Endothelial cell of umbilical vein (primary cell): ENCODE measurements around the gene LRRC59.

Source experiments
- CTCF ChIP-seq, 2 donors: IDR thresholded peaks; 1 replicate in 1 of 2; 2 replicates in 1 of 2; pipeline ENCODE4 v1.5.1; 2011; ENCODE audit warnings: low read length in 2 of 2, mild to moderate bottlenecking in 2 of 2, moderate library complexity in 2 of 2, control low read depth in 1 of 2, inconsistent platforms in 1 of 2, low read depth in 1 of 2; ENCODE audit not compliant: insufficient read depth in 1 of 2; ENCODE audit errors: extremely low read depth in 1 of 2
- POLR2A ChIP-seq: IDR thresholded peaks from 2 replicates; pipeline ENCODE4 v1.6.1; 2012; ENCODE audit warnings: low read depth, mild to moderate bottlenecking, control low read depth, low read length

DNA sequence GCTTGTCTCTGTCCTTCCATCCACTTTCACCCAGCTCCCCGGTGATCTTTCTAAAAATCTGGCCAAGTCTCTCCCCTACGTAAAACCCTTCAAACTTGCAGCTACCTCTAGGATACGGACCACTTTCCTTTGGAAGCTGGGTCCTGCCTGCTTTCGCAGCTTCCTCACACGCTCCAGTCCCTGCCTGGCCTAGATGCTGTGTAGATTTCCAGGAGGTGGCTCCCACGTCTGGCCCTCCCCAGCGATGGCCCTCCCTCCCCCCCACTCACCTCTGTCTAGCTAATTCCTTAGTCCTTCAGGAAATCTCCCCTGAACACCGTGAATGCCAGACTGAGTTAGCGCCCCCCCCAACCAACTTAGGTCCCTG lies 579 bp upstream of the LRRC59 start:
- TF ChIP-seq POLR2A: no peak
- TF ChIP-seq CTCF (IDR thresholded peaks at IDR 0.05; ENCODE audit: extremely low read depth in 1 of 2, insufficient read depth in 1 of 2, low read depth in 1 of 2, low read length in 2 of 2): no peak
